HAP-1 (cell line): ENCODE results near the gene POC1B.

Source experiments
- DNase-seq, 2 experiments: peaks; one replicate each; pipeline ENCODE4 v3.0.0-alpha.2; 2016 to 2020; ENCODE audit warnings: low spot score in 2 of 2
- H3K27me3 ChIP-seq: fragments of 250-450 bp; sonication (Bioruptor Pico); 2 replicates; pipeline ENCODE4 v1.5.1; 2020; ENCODE audit warnings: low read depth, mild to moderate bottlenecking, moderate library complexity
- H3K36me3 ChIP-seq: fragments of 250-450 bp; sonication (Bioruptor Pico); replicated peaks from 2 replicates; pipeline ENCODE4 v1.5.1; 2020; ENCODE audit warnings: mild to moderate bottlenecking
- H3K4me1 ChIP-seq: fragments of 250-450 bp; sonication (Bioruptor Pico); 2 replicates; pipeline ENCODE4 v1.5.1; 2020; ENCODE audit warnings: mild to moderate bottlenecking
- H3K4me3 ChIP-seq: fragments of 250-450 bp; sonication (Bioruptor Pico); 2 replicates; pipeline ENCODE4 v1.5.1; 2020; ENCODE audit warnings: mild to moderate bottlenecking, moderate library complexity
- H3K9me3 ChIP-seq: fragments of 250-450 bp; sonication (Bioruptor Pico); 2 replicates; pipeline ENCODE4 v1.5.1; 2020; ENCODE audit warnings: mild to moderate bottlenecking, moderate library complexity
- in situ Hi-C: fragments of 300-500 bp; cut with MboI; formaldehyde crosslinking; loops from 3 replicates; pipeline ENCODE4 v1.14.3; 2020; ENCODE audit warnings: low sequenced_read_pairs, inconsistent platforms, mixed read lengths

The POC1B gene

DNA sequence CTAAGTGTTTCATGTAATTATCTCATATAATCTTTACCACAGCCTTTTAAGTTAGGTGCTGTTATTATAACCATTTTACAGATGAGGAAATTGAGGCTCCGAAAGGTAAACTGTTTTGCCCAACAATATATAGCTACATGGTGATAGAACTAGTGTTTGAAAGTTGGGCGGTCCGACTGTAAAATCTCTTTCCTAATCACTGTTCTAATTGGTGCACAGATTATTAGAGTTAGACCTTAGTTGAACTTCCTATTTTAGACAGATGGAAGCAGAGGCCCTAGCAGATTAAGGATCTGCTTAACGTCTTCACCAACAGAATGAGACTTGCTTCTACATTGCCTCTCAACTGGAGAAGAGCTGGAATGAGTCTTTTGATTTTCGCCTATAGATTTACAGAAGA is 143.5 kb downstream of the POC1B start:
- Histone ChIP-seq H3K4me3 (no peak overlapping the region), H3K4me1 (no peaks in the 10 kb centered on the region), H3K36me3 (no peaks in the 10 kb centered on the region), H3K9me3 (no peaks in the 10 kb centered on the region), H3K27me3 (no peaks in the 10 kb centered on the region)
- in situ Hi-C loops, result no loop called here
- no peak for DNase-seq

DNA sequence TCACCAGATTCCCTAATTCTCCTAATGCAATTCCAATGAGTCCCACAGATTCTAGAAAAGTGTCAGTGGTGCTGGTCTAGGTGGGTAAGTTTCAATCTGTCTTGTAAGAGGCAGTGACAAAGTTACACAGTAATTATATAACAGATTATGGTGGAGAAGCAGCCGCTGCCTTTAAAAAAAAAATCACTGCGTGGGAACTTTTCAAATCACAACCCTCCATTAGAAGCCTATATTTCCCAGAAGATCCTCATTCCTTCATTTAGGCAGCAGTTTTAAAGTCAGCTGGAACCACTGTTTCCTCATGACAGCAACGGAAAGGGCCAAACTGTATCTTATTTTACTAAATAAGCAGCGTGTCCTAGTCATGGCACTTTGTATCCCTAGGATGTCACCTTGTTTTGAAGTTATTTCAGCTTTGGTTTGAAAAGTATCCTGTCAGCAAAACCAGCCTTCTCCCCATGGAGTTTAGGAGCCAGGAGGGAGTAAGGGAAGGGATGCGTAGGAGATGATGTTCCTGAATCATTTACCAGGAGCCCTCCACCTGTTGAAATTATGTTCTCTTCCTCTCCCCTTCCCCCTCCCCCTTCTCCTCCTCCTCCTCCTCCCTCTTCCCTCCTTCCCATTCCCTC is 145.9 kb downstream of the POC1B start:
- no peaks in the 10 kb centered on the region for H3K9me3 ChIP-seq
- no peak overlapping the region for H3K4me3 ChIP-seq
- no peaks in the 10 kb centered on the region for H3K27me3 ChIP-seq
- DNase-seq, result no peak
- no peaks in the 10 kb centered on the region for H3K36me3 ChIP-seq
- in situ Hi-C loops, result no loop called here
- no peaks in the 10 kb centered on the region for H3K4me1 ChIP-seq

DNA sequence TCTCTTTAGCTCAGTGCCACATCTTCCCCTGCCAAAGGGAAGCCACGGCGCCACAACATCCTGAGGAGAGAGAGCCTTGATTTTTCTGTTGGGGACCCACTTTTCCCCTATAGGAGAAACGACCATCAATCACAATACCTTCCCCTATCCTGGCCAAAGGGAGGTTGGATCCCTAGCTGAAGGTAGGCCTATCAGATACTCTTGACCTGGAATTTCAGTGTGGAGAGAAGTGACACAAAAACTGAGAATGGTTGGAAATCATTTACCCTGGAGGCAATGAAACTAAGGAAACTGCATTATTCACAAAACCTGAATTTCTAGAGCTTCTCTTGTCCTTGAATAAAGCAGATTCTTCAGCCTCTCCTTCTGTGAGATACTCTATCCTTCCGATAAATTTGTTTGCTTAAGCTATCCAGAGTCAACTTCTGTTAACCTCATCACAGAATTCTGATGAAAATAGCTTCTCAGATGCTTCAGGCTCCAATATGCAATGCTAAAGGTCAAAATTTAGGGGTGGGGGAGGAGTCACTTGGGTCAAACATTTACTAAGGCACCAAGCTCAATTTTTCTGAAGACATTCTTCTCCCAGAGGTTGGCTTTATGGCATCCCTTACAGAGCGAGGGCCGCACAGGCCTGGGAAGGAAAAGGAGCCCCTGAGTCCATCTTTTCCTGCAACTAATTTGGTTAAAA is 146.6 kb downstream of the POC1B start:
- H3K9me3 ChIP-seq, result no peaks in the 10 kb centered on the region
- H3K36me3 ChIP-seq, result no peaks in the 10 kb centered on the region
- in situ Hi-C loops, result no loop called here
- H3K4me1 ChIP-seq, result no peaks in the 10 kb centered on the region
- no peaks in the 10 kb centered on the region for H3K27me3 ChIP-seq
- no peak overlapping the region for H3K4me3 ChIP-seq
- DNase-seq, result no peak

DNA sequence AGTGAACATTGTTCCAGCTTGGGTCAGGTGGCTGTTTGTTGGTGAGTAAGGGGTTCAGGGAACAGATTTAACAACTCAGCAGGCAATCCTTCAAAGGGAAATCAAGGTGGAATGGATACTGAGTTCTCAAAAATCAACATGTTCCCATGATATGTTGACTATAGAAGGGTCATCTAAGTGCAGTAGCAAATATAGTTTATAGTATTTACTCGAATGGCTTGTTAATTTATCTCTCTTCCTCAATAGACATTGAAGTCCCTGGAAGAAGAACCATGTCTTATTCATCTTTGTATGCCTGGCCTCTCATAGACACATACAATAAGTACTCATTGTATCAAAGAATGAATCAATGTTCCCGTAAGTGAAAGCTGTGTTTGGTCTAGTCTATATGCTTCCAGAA is 149.0 kb downstream of the POC1B start:
- Histone ChIP-seq H3K9me3 (no peaks in the 10 kb centered on the region), H3K36me3 (no peaks in the 10 kb centered on the region), H3K4me1 (no peaks in the 10 kb centered on the region), H3K4me3 (no peak overlapping the region), H3K27me3 (no peaks in the 10 kb centered on the region)
- no peak for DNase-seq
- in situ Hi-C loops, result no loop called here

DNA sequence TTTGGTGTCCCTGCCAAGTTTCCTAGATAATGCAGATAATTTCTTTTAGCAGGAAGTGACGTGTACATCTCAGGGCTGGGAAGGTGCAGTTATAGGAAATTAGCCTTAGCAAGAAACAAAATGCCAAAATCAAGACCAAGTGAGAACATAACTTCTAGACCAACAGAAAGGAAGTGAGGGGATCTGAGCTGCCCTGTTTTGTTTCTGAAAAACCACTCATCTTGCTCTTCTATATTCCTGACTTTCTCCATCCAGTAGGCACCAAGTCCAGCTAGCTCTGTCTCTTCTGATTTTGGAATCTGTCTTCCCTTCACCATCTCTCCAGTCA is 149.7 kb downstream of the POC1B start:
- no peaks in the 10 kb centered on the region for H3K27me3 ChIP-seq
- in situ Hi-C loops, result no loop called here
- H3K4me3 ChIP-seq, result no peak overlapping the region
- H3K36me3 ChIP-seq, result no peaks in the 10 kb centered on the region
- no peaks in the 10 kb centered on the region for H3K9me3 ChIP-seq
- H3K4me1 ChIP-seq, result no peaks in the 10 kb centered on the region
- DNase-seq, result no peak

DNA sequence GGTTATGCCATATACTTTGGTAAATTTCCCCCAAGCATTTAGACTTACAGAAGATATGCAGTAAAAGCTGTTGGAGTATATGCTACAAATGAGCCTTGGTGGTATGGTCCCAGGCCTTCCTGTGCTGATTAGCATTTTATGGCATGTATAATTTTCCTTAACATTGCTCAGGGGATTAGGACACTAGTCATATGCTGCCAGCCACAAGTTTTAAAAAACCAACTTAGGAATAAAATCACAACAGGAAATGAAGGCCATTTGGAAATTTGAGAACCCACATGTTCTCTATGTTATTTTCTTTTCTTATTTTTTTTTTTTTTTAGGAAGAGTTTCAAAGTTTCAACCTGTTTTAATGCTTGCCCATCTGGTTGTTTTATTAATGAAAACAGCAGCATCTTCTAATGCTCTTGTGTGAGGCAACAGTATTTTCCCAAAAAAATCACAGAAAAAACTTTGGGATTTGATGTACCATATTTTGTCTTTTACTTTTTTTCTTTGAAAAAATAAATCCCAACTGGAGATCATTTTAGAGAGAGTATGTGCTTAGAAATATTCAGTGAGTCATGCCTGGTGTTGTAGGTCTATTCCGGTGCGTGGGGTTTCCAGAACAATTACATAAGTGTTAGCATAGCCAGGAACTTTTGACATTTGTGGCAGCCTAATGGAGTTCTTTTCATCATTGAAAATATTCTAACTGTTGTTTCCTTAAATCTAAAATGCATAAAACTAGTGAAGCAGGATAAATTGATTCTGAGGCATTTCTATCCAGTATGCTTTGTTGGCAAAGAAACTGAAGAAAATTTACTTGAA is 151.9 kb downstream of the POC1B start:
- no peak overlapping the region for H3K4me3 ChIP-seq
- H3K9me3 ChIP-seq, result no peaks in the 10 kb centered on the region
- no peaks in the 10 kb centered on the region for H3K4me1 ChIP-seq
- no peak for DNase-seq
- no peaks in the 10 kb centered on the region for H3K27me3 ChIP-seq
- in situ Hi-C loops, result no loop called here
- H3K36me3 ChIP-seq, result no peaks in the 10 kb centered on the region

DNA sequence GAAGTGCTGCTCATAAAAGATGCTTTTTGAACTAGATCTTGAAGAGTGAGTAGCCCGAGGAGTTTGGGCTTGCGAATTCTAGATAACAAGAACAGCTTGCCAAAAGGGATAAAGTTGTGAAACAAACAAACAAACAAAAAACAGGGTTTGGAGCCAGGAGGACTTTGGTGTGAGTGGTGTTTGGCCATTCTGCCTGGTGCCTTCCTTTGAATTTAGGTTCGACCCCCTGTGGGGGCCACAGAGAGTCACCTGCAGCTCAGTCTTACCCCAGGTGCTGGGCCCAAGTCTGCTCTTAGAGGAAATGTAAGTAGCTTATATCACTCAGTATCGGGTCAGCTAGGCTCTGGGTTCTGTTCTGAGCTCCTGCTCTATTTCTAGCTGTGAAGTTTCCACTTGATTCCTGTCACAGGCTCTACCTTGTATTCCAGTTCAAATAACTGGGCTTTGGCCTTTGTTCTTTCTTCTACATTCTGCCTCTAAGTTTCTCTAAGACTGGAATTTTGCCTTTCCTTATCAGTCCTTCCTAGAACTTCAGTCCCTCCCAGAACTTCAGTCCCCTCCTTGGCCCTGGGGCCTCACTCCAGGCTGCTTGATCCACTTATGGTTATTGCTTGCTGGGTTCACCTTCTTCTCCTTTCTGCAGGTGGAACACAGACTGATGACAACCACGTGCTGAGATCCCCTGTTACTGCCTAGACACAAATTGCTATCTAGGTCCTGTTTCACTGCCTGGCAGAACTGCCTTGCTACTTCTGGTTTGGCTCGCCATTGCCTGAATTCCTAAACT is 153.1 kb downstream of the POC1B start:
- no peaks in the 10 kb centered on the region for H3K36me3 ChIP-seq
- no peaks in the 10 kb centered on the region for H3K9me3 ChIP-seq
- no peaks in the 10 kb centered on the region for H3K4me1 ChIP-seq
- H3K27me3 ChIP-seq, result no peaks in the 10 kb centered on the region
- no peak overlapping the region for H3K4me3 ChIP-seq
- in situ Hi-C loops, result no loop called here
- no peak for DNase-seq

DNA sequence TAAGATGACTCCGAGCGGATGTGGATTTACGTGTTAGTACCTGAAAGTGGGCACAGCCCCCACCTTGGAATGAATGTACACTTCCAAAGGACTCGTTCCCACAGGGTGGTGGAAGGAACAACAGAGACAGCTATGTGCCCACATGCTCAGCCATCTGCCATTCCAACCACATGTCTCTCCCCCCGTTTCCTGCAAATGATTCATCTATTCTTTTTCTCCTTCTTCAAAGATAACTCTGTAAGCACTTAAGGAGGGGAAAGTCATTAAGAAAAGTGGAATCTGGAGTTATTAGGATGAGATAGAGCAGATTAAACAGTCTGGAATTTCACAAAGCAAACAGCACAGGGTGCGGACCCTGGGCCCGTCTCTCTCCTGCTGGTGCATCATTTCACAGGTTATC is 155.0 kb downstream of the POC1B start:
- no peak for DNase-seq
- in situ Hi-C loops, result no loop called here
- Histone ChIP-seq H3K9me3 (no peaks in the 10 kb centered on the region), H3K27me3 (0 out of 2 replicates have a peak, but pooled peaks cover 3% of the 10 kb centered on the region), H3K36me3 (no peaks in the 10 kb centered on the region), H3K4me3 (no peak overlapping the region), H3K4me1 (no peaks in the 10 kb centered on the region)

DNA sequence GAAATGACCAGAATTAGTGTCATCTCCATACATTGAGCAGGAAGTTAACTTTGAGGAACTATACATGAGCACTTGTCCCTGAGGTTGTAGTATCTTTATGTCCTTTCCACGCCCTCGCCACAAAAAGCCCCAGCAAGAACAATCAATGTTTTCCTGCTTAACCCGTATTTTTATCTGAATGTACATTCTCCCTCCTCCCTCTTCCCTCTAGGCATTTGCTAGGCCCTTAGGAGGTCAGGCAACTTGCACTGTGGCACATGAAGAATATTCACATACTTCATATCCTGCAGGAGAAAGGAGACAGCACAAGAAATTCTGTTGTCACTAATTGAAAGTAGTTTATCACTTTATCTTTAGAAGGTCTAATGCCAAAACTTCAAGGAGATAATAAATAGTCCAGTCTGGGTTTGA is 155.4 kb downstream of the POC1B start:
- Histone ChIP-seq H3K36me3 (no peaks in the 10 kb centered on the region), H3K27me3 (0 out of 2 replicates have a peak, but pooled peaks cover 3% of the 10 kb centered on the region), H3K4me1 (no peaks in the 10 kb centered on the region), H3K4me3 (no peak overlapping the region), H3K9me3 (no peaks in the 10 kb centered on the region)
- DNase-seq, result no peak
- in situ Hi-C loops, result no loop called here
